ENCODE results near the gene FNDC3B.

Gene FNDC3B

DNA sequence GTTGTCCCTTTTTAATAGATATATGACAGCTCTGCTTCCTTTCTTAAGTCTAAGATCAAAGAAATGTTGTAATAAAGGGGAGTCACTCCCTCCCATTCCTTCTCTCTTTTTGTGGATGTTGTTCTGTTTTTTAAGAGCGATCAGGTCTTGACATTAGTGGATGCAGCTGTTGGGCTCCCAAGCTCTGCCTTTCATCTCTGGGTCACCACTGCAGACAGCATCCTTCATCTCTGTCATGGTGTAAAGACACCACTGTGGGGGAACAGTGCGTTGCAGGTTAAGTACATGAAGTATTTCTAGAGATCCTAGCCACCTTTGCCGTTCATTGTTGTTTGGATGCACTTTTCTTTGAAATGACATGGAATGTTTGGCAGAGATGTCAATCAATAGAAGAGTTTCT, 17.7 kb downstream of the FNDC3B start:
- DNase-seq: no peak

DNA sequence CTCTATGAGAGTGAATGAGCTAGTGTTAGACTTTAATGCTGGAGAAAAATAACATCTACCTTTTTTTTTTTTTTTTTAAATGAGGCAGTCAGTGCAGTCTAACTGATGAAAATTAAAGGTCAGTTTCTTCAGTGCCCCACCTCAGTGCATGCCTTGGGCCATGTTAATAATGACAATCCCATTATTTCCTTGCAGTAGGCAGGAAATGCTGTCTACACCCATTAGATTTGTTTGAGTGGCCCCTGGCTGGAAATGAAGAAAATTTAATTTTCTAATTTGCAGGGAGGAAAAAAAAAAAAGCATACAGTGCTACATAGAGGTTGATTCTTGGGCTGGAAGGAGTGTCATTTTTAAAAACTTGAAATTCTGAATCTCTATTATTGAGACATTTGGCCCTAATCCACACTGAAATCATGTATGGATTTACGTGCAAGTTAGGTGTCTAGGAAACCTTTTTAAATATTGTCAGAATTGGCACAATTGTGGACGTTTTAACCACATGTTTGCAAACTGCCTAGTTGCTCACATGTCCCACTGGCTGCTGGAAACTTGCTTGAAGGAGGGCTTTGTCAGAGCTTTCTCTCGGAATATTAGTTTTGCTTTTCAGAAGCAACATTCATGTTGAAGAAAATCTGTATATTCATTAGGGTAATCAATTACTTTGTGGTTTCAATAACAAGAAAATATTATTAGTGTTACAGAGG, 18.4 kb downstream of the FNDC3B start:
- DNase-seq: no peak

GRCh38 chr3:172059532-172059931, 20.2 kb downstream of the FNDC3B start:
- no peak for DNase-seq

DNA sequence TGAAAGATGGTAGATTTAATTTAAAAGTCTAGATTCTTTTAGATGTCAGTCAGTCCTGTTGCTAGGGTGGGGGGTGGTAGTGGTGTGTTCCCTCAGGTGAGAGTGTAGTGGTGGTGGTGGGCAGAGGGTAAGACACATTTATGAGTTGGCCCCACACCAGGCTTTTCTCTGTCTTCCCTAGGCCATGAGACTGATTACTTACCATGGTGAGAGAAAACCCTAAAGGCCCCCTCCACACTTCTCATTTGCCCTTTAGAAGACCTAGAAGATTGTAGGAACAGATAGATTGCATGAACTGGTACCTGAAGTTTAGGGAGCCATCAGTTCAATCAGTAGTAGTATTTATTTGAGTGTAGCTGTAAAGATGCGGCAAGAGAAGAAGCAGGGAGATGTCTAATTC, 20.9 kb downstream of the FNDC3B start:
- no peak for DNase-seq

GRCh38 chr3:172061724-172062184, 22.4 kb downstream of the FNDC3B start:
- DNase-seq: no peak

DNA sequence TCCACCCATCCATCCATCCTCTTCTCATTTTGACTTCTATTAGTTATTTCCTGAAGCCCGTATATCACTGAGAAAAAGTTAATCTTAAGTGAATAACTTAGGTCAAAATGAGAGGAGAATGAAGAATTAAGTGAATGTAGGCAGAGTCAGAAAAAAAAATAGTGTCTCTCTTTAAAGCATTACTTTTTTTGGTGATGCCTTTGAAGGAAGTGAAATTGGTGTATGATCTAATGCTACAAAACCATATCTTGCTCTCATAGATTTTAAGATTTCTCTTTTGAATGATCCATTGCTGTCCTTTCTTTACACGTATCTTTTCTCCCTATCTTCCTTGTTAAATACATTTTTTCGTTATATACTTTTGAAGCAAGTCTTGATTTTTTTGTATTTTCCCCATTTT, 23.4 kb downstream of the FNDC3B start:
- DNase-seq: no peak

- no peak for DNase-seq
These were observed 24.4 kb downstream of the FNDC3B start for GRCh38 chr3:172063456-172064432.

- DNase-seq: no peak
These were observed 26.1 kb downstream of the FNDC3B start for GRCh38 chr3:172065527-172065926.

DNA sequence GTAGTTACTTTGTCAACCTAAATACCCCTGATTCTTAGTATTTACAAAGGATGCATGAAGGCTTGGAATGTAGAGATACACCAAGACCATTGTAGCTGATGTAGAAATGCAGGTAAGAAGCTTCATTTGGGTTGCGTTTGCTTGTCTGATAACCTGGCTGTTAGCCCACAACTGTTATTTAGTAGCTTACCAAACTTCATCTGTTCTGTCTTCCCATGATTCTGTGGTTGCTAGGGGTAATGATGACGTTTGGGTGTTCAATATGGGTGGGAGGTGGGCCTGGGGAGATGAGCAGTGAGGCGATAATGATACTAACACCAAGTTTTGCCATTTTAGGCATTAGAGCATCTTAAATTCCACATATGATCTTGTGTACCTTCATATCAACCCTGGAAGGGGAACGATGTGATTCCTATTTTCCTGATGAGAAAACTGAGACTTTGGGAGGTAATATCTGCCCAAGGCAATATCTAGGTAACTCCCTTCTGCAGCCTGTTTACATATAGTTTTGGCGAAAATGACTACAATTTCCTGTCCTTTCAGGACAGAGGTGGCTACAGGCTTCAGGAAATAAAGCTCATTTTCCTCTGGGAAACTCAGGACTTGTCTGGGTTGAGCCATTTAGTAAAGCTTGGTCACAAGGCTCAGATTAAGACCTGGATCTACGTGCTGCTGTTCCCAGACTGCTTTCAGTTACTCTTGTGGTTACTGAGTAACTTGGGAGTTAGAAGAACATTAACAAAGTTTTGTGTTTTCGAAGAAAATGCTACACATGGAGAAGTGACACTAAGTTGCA, 26.8 kb downstream of the FNDC3B start:
- DNase-seq: no peak

DNA sequence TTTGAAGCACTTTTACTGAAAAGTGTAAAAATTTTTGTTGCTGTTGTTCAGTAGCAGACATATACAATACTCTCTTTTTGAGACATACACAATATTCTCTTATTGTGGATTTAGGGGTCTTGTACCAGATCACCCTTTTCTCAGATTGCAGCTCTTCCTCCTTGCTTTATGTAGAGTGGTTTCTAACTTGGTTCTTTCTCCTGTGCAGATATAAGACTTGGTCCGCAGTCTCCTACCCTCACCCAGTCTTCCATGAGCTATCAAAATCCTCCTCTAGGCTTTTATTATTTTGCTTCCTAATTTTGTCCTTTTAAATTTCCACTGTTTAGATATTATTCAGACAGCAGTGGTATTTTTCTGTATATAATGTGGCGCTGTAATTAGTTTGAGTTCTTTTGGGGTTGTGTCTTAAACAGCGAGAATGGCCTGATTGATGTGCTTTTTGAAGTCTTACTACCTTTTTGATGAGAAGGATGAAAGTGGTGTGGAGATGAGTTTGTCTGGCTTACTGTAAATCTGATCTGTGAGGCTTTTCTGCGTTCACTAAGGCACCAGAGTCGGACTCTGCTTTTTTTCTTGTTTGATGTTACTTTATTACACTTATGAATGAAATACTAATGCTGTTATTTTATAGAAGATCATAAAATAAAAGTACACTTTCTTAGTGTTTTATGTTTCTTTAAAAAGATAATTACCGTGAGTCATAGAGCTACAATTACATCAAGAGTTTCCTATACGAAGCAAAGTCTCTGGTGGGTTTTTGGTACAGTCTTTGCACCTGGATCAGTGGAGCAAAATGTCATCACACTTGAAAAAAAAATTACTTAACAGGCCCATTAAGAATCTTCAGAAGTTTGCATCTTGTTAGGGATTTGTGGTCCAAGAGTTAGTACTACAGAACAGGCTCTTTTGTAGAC, 27.8 kb downstream of the FNDC3B start:
- no peak for DNase-seq

DNA sequence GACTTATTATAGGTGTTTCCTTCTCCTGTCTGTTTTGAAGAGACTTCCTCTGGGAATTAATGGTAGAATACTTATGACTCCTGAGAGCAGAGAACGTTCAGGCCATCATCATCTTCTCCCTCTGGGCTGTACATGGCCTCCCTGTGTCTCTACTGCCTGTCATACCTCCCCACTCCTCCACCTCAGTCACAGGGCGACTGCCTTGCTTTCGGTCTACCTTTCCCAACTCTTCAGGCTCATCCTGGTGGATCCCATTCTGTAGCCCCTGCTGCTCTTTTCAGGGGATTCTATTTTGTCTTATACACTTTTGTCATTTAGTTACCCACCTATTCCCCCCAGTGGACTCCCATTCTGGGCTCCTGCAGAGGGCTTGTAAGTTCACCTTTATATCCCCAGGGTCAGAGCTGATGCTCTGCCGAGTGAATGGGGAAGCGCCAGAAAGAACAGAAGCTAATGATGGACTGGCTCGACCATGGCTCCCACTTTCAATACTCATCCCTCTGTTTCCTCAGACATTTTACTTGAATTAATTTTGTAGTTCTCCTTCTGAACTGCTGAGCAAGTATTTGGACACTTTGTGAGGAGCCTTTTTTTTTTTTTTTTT, 28.6 kb downstream of the FNDC3B start:
- DNase-seq: no peak

DNA sequence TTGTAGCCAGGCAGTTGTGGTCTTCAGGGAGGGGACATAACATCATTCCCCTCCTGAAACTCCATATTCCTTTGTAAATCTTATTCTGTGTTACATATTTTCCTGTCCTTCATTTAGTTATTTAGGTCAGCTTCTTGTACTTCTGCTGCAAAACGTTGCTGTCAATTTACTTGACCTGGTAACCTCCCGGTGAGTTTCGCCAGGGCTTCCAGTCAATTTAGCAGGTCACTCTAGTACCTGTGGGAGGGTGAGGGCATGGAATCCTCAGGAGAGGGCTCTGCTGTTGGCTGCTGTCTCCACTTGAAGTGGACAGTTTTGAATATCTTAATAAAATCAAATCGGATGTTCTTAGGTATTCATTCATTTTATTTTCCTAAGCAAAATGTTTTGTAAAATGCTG, 29.6 kb downstream of the FNDC3B start:
- DNase-seq: no peak

- DNase-seq: no peak
These were observed 30.1 kb downstream of the FNDC3B start for GRCh38 chr3:172069478-172069877.

- DNase-seq: no peak
These were observed 30.9 kb downstream of the FNDC3B start for GRCh38 chr3:172070269-172070668.

GRCh38 chr3:172070802-172071201, 31.4 kb downstream of the FNDC3B start:
- DNase-seq: no peak

- DNase-seq: no peak
These were observed 32.5 kb downstream of the FNDC3B start for GRCh38 chr3:172071780-172072330.

DNA sequence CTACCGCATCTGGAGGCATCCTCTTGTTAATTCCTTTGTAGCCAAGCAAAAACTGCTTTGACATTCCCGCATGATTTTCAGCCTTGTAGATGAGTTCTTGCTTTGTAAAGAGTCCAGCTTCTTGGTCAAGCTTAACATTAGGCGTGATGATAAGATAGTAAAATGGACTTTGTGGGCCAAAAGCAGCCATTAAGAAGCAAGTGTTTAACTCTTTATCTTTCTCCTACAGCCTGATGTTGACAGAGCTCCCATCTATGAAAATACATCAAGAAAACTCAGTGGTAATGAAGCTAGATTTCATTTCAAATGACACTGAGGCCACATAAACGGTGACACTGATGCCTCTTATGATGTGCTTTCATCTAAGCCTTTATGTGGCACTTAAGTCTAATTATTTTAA, 33.2 kb downstream of the FNDC3B start:
- DNase-seq: no peak

- DNase-seq: no peak
These were observed 34.0 kb downstream of the FNDC3B start for GRCh38 chr3:172073262-172073915.

DNA sequence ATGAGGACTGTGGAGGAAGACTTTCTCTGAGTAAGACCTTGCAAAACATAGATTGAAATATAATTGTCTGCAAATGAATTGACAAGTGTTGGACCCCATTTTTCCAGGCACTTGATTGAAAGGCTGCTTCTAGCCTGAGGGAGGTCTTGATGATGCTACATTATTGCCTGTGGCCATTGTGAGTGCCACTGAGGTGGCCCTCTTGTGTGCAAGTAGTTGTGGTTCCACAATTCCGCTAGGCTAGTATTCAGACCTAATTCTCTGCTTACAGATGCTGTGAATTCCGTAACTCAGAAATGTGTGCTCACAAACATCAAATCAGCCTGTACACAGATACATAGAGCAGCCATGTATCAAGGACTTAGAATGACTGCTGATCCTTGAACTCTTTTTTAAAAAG, 34.7 kb downstream of the FNDC3B start:
- DNase-seq: no peak

DNA sequence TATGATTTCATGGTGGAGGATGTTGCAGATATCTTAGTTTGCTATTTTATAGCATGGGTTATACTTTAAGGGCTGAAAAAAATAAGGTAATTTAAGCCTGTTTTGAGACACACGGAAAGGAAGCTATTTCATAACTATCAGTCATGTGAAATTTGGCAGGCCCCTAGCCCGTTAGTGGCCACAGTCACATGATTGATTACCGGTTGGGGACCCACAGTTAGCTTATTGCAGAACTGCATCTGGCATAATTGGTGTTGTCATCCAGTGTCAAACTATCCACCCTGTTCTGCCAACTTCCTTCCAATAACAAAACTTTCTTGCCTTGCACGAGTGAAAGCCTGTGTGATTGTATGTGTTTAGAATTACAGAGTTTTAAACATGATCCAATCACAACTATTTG, 35.2 kb downstream of the FNDC3B start:
- no peak for DNase-seq

GRCh38 chr3:172076212-172076611, 36.8 kb downstream of the FNDC3B start:
- no peak for DNase-seq

Data from activated T-cell treated with anti-CD3 and anti-CD28 coated beads, Interleukin-2, amount 50 U/mL, for 48 hours (primary cell).